Measurements from ENCODE around the gene DCST2.
"Not testable (repeated sequence)": the region's sequence is repeated elsewhere in the genome, so short reads cannot be mapped to it uniquely, and the experiment has no call there.

The DCST2 gene

GRCh38 chr1:154989195-154989860 lies 44.3 kb downstream of the DCST2 start:
- no peak overlapping the region for H3K4me3 ChIP-seq (ENCODE audit: low read depth, low read length)
- H3K9me3 ChIP-seq (ENCODE audit: severe bottlenecking): no peaks in the 10 kb centered on the region
- H3K36me3 ChIP-seq: peaks cover 59% of the 10 kb centered on the region
- 0 out of 2 replicates have a peak overlapping the region, but pooled peaks have one; percentile 2 for H3K27ac ChIP-seq
- no peaks in the 10 kb centered on the region for H3K27me3 ChIP-seq (ENCODE audit: insufficient read depth, low read depth, severe bottlenecking)
- TF ChIP-seq CTCF (IDR thresholded peaks at IDR 0.05; ENCODE audit: low read depth, low read length): no peak
- peak; percentile 35 for DNase-seq

DNA sequence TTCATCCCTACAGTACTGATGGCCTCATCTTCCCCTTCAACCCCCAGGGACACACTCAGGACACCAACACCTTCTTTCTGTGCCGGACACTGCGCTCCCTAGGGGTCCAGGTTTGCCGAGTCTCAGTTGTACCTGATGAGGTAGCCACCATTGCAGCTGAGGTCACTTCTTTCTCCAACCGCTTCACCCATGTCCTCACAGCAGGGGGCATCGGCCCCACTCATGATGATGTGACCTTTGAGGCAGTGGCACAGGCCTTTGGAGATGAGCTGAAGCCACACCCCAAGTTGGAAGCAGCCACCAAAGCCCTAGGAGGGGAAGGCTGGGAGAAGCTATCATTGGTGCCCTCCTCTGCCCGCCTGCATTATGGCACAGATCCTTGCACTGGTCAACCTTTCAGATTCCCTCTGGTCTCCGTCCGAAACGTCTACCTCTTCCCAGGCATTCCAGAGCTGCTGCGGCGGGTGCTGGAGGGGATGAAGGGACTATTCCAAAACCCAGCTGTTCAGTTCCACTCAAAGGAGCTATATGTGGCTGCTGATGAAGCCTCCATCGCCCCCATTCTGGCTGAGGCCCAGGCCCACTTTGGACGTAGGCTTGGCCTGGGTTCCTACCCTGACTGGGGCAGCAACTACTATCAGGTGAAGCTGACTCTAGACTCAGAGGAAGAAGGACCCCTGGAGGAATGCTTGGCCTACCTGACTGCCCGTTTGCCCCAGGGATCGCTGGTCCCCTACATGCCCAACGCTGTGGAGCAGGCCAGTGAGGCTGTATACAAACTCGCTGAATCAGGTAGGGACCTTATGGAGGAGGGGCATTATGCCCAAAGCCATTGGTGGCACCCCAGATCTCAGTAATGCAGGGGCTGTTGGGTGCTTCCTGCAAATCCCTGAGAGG lies 45.3 kb downstream of the DCST2 start:
- peak; percentile 68 for TF ChIP-seq CTCF (IDR thresholded peaks at IDR 0.05; ENCODE audit: low read depth, low read length)
- no peaks in the 10 kb centered on the region for H3K27me3 ChIP-seq (ENCODE audit: insufficient read depth, low read depth, severe bottlenecking)
- H3K9me3 ChIP-seq (ENCODE audit: severe bottlenecking): no peaks in the 10 kb centered on the region
- DNase-seq: peak; percentile 65
- peaks cover 59% of the 10 kb centered on the region for H3K36me3 ChIP-seq
- H3K27ac ChIP-seq: peak overlapping the region; percentile 2; the same call in 1 of the 2 replicates
- H3K4me3 ChIP-seq (ENCODE audit: low read depth, low read length): no peak overlapping the region

DNA sequence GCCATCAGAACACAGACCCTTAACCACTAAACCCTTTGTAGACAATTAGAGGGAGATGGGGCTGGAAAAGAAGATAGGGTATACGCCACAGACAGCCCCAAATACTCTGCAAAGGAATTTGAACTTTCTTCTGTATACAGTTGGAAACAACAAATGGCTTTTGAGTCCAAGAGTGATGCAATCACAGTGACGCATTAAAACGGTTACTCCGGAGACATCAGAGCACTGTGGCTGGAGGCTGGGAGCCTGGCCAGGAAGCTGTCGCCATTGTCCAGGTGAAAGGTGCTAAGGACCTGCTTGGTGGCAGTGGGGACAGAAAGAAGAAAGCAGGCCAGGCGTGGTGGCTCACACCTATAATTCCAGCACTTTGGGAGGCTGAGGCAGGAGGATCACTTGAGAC lies 46.3 kb downstream of the DCST2 start:
- no peak for TF ChIP-seq CTCF (IDR thresholded peaks at IDR 0.05; ENCODE audit: low read depth, low read length)
- H3K9me3 ChIP-seq (ENCODE audit: severe bottlenecking): no peaks in the 10 kb centered on the region
- DNase-seq: no peak
- H3K4me3 ChIP-seq (ENCODE audit: low read depth, low read length): no peak overlapping the region
- H3K36me3 ChIP-seq: peaks cover 56% of the 10 kb centered on the region
- H3K27ac ChIP-seq: no peak overlapping the region
- no peaks in the 10 kb centered on the region for H3K27me3 ChIP-seq (ENCODE audit: insufficient read depth, low read depth, severe bottlenecking)

GRCh38 chr1:154986736-154987135 lies 46.8 kb downstream of the DCST2 start:
- H3K27ac ChIP-seq; H3K9me3 ChIP-seq (ENCODE audit: severe bottlenecking); H3K4me3 ChIP-seq (ENCODE audit: low read depth, low read length); DNase-seq; H3K27me3 ChIP-seq (ENCODE audit: insufficient read depth, low read depth, severe bottlenecking): not testable (repeated sequence)
- H3K36me3 ChIP-seq: peaks cover 58% of the 10 kb centered on the region

DNA sequence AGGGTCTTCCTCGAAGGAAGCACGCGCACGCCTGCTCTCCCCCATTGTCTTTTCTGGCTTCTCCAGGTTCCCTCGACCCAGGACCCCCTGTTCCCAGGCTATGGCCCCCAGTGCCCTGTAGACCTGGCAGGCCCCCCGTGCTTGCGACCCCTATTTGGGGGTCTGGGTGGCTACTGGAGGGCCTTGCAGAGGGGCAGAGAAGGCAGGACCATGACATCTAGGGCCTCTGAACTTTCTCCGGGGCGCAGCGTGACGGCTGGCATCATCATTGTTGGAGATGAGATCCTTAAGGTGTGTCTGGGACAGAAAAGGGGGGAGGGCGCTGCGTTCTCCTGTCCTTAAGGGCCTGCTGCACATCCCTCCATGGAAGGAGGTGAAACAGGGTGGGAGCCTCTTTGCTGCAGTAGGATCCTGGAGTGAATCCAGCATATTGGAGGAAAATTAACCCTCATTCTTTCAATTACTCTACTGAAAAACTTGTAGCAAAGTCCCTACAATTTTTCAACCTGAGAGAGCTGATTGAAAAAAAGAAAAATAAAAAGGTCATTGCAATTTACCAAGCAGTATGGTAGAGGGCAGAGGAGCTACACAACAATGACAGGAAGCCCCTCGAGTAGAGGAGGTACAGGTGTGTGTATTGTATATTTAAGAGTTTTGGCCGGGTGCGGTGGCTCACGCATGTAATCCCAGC lies 49.7 kb downstream of the DCST2 start:
- Histone ChIP-seq H3K27me3 (ENCODE audit: insufficient read depth, low read depth, severe bottlenecking) (no peaks in the 10 kb centered on the region), H3K36me3 (peaks cover 54% of the 10 kb centered on the region), H3K27ac (peak overlapping the region; percentile 85), H3K4me3 (ENCODE audit: low read depth, low read length) (peak overlapping the region; percentile 68), H3K9me3 (ENCODE audit: severe bottlenecking) (no peaks in the 10 kb centered on the region)
- TF ChIP-seq CTCF (IDR thresholded peaks at IDR 0.05; ENCODE audit: low read depth, low read length): no peak
- DNase-seq: peak; percentile 51

Data from WERI-Rb-1 (cell line).